HG03571 (cell line): ENCODE results near the gene EDN2.

Experiments
- ATAC-seq: cut with Tn5 transposase; IDR thresholded peaks from one replicate; pipeline ENCODE4 v1.9.1; 2021; ENCODE audit not compliant: unreplicated experiment

Gene EDN2

DNA sequence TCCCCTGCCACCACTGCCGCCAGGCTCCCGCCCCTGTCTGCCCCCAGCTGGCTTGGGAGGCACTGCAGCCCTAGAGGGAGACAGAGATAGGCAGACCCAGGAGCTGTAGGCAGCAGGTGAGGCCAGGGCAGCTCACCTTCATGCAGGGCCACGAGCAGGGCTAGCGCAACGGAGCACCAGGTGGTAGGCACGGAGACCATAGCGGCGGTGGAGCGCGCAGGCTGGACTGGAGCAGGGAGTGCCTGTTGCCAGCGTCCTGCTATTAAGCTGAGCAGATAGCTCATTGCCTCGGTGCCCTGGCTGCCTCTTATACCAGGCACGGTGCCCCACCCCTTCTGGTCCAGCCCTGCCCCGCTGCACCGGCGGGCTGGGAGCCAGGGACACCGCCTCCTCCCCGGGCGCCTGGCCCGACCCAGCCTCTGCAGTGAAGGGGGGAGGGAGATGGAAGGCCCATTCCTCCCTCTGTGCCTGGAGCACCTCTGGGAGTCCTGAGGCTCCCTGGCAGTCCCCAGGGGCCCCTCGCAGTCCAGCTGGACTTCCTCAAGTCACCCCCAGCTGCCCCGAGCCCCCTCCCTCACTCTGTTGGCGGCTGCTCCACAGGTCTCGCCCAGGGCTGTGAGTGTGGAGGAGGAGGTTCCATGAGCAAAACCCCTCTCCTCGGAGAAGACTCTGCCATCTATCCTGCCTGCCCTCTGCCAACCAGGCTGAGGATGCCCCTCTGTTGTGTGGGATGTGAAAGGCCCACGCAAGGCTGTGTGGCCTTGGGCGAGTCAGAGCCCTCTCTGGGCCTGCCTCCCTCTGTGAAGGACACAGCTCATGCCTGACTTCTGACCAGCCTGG, at the start of gene EDN2:
TSS of gene EDN2 (minus strand) at position 282 of the 840 bp plus-strand sequence. CDS start at position 200, 82 bp downstream.
- no peak for ATAC-seq

DNA sequence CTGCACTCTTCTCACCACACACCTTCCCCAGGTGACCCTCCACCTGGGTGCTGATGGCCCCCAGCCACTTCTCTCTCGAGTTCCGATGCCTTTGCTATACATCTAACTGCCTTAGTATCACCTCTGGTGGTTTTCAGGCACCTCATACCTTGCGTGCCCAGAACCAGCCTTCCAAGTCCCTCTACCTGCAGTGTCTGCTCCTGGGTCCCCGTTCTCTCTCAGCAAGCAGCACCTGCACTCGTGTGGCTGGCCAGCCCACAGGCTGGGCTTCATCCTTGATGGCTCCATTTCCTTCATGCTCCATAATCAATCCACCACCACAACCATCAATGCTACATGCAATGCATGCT, 49.2 kb upstream of the EDN2 start:
- ATAC-seq = no peak

DNA sequence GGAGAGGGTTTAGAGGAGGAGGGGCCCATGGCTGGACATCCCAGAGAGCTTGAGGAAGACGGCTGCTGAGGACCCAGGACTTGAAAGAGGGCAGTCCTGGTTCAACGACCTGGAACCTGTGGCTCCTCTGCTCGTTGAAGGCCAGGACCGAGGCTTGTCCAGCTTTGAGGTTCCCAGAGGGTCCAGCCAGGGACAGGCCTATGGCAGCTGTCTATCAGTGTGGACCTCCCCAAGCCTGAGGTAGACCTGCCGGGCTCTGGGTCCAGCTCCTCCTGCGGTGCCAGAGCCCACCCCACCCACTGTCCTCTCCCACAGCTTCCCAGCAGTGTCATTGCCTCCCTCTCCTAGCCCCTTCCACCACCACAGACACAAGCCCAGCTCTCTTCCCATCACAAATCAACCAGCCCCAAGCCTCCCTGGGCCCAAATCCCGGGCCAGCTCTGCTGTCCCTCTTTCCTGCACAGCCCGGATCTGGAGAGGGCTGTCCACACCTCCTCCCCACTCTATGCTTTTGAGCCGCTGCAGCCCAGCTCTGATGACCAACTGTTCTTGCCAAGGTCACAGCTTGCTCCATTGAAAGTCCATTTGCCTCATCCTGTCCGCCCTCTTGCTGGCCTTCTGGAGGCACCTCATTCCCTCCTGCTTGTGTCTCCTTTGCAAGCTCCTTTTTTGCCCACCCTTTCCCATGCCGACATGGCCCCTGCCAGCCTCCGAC, 48.7 kb upstream of the EDN2 start:
- no peak for ATAC-seq

DNA sequence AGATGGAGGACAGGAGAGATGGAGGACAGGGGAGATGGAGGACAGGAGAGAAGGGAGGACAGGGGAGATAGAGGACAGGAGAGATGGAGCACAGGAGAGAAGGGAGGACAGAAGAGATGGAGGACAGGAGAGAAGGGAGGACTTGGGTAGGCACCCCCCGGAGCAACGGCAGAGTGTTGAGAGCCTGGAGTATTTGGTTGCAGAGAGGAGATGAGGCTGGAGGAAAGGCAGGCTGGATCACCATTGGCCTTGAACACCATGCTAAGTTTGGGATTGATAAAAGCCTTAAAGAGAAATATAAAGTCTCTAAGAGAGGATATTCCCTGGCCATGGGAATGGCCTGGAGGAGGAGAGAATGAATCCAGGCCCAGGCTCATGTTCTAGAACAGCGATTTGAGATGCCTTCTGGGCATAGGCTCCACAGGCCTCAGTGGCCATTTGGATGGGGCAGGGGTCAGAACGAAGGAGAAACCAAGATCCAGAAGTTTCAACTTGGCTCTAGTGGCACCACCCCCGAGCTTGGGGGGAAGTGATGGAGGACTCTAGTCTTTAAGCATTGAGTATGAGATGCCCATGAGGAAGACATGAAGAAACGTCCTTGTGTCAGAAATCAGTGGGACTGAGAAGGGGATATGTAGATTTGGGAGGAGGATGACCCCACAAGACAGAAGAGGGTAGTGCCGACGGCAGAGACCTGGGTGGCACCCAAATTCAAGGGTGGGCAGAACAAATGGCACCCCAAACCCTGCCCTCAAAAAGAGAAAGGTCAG, 47.9 kb upstream of the EDN2 start:
- ATAC-seq = no peak

DNA sequence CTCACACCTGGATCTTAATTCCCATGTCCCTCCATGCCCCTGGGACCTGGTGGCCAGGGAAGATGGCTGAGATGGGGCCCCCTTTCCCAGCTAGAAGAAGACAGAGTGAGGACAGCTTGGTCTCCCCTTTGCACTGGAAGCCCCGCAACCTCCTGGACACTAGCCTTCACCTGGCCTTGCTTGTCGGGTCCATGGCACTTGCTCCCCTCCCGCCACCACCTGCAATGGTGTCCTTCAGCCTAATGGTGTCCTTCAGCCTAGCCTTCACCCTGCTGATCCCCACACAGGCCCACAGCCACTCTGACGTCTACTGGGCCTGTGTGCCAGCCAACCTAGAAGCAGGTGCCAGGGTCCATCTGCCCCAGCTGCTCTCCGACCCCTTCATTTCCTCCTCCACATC, 45.9 kb upstream of the EDN2 start:
- ATAC-seq = no peak

DNA sequence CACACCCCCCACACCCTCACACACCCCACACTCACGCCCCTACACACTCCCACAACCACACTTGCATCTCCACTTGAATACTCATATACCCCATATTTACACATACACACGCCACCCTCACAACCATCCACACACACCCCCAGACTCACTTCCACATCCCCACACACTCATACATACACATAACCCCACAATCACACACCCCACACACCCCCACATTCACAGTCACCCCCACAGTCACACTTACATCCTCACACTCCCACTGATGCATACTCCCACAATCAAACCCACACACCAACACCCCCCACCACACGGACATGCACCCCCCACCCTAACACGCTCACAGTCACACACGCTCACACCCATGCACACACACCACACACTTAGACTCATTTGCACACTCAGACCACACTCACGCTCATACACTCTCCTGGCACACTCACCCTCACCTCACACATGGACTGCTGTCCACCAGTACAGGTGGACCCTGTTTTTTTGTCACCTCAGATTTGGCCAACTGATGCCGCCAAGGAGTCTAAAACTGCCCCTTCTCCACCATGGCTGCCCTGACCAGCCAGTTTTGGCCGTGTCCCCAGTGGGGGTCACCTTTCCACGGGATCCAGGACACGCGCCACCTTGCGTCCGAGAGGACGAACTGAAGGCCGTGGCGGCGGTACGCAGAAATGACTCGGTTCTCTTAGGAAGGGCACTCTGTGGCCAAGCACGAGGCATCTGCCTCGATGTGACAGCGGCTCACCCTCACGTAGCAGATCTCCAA, 45.3 kb upstream of the EDN2 start:
- ATAC-seq = no peak

DNA sequence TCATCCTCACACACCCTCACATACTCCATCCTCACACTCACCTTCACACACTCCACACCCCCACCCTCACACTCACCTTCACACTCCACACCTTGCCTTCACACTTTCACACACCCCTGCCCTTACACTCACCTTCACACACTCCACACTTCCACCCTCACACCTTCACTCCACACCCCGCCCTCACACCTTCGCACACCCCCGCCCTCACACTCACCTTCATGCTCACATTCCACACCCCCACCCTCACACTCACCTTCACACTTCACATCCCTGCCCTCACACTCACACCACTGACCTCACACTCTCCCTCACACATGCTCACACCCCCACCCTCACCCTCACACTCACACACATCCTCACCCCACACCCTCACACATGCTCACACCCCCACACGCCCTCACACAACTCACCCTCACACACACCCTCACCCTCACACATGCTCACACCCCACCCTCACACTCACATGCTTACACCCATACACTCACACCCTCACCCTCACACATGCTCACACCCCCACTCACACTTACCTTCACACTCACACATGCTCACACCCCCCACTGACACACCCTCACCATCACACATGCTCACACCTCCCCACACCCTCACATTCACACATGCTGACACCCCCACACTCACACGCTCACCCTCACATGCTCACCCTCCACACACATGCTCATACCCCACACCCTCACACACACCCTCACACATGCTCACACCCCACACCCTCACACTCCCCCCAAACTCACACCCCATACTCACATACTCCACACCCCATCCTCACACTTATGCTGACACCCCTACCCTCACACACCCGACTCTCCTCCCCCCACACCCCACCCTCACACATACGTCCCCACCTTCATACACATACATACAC, 44.5 kb upstream of the EDN2 start:
- no peak for ATAC-seq

DNA sequence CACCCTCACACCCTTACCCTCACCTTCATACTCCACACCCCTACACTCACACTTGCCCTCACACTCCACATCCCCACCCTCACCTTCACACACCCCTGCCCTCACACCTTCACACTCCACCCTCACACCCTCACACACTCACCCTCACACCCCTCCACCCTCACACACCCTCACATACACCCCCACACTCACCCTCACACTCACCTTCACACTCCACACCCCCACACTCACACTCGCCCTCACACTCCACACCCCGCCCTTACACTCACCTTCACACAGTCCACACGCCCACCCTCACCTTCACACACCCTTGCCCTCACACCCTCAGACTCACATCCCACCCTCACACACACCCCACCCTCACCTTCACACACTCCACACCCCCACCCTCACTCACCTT, 43.6 kb upstream of the EDN2 start:
- ATAC-seq = no peak

DNA sequence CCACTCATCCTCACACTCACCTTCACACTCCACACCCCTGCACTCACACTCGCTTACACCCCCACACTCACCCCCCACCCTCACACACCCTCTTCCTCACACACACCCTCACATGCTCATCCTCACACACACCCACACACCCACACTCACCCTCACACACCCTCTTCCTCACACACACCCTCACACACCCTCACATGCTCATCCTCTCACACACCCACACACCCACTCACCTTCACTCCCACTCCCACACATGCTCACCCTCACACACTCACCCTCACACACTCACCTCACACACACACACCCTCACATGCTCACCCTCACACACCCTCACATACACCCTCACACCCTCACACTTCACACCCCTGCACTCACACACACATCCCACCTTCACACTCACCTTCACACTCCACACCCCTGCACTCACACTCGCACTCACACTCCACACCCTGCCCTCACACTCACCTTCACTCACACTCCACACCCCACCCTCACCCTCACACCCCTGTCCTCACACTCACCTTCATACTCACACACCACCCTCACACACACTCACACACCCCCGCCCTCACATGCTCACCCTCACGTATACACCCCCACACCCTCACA, 42.6 kb upstream of the EDN2 start:
- ATAC-seq = no peak

DNA sequence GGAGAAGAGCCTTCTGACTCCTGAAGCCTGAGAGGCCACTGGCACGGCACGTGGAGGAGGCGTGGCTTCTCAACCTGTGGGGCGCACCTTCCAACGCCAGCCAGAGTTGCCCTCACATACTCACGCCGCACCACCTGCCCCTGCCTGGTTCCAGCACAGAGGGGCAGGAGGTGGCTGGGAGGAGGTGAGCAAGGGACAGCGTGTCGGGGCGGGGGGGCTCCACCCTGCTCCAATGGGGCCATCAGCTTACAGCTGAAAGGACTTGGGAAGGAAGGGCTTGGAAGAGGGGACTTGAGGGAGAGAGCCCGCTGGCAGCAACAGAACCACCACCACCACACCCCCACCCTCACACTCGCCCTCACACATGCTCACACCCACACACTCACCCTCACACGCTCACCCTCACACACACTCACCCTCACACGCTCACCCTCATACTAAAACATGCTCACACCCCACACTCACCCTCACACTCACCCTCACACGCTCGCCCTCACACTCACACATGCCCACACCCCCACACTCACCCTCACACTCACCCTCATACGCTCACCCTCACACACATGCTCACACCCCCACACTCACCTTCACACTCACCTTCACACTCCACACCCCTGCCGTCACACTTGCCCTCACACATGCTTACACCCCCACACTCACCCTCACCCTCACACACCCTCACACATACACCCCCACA, 41.6 kb upstream of the EDN2 start:
- ATAC-seq = no peak

DNA sequence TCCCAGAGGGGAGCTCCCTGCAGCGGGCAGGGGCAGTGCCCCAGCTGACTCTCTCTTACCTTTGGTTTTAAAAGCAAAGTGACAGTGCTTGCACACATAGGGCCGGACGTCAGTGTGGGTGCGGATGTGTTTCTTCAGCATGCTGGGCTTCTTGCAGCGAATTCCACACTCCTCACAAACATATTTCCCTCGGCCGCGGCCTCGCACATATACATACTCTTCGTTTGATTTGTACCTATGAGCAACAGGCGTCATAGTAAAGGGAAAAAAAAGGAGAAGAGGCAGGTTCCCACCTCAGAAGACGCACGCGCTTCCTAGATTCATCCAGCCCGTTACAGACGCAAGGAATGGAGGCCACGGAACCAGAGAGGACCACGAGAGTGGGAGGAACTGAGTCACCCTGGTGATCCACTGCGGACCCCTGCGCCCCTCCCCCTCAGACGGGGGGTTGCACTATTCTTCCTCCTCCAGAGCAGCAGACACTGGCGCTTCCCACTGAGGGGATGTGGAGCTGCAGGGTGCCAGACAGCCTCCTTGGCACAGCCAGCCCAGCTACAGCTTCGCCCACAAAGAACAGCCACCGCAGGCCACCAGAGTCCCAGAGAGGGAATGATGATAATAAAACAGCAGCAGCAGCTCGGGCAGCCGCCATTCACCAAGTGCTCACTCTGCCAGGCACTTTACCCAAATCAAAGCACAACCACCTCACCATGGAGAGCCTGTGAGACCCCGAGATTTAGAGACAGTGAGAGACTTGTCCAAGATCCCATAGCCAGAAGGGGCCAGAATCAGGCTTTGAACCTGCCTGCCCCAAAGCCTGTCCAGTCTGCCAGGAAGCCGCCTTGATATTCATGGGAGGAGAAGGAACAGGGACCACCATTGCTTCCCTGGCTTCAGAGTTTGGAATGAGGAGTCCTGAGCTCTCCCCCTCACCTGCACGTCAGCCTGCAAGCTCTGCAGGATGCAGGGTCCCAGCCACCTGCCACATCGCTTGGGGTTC, 40.5 kb upstream of the EDN2 start:
- ATAC-seq = no peak

DNA sequence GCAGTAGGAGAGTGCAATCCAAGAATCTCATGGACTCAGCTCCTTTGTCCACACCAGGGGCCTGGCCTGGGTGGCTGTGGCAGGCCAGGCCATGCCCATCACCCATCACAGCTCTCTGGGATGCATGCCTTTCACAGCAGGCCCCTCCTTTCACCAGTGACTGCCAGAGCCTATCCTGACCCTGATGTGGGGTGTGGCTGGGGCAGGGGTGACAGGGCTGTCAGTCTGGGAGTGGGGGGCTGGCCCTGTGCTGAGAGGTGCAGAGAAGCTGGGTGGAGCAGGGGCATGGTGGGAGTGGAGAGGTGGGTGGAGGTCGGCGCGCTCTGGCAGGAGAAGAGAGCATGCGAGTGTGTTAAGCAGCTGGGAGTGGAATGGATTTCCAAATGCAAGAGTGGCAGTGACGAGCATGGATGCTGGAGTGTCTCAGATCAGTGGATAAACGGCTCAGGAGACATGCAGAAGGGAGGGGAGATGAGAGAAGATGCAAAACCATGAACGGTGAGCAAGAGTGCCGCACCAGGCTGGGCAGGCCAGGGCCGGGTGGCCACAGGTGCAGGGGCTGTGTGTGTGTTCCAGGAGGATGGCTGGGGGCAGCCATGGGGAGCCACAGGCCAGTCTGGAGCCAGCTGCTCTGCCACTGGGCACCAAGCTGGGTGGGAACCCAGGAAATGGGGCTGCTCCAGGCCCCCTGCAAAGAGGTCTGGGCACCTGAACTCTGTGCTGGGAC, 39.6 kb upstream of the EDN2 start:
- no peak for ATAC-seq

DNA sequence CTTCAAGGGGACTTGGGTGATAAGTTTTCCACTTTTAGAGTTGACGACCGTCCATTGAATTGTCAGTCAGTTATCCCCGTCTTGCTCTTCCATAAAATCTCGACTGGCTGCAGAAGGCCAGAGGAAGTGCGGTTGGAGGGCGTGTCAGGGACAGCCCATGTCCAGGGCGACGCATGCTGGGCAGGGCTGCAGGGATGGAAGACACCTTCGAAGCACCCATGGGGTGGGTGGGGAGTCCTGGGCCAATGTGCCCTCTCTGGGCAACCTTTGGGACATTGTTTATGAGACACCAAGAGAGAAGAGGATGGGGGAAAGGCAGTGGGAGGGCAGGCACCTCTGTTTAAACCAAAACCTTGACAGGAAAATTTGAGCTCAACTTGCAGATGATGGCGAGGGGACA, 38.6 kb upstream of the EDN2 start:
- no peak for ATAC-seq

DNA sequence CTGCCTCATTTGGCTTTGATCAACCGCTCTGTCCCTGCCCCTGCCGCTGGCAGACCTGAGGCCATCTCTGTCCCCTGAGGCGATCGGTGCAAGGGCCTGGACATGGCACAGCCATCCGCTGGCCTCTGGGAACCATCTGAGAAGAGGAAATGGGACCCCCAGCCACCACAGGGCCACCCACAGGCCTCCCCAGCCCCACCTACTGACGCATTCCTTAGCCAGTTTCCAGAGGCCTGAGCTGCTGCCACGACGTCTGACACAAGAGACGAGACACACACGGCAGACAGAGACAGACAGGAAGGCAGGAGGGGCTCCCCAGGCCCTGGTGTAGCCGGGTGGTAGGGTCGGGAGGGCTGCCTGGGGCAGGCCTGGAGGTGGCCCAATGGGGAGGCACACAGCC, 37.3 kb upstream of the EDN2 start:
- ATAC-seq = no peak

DNA sequence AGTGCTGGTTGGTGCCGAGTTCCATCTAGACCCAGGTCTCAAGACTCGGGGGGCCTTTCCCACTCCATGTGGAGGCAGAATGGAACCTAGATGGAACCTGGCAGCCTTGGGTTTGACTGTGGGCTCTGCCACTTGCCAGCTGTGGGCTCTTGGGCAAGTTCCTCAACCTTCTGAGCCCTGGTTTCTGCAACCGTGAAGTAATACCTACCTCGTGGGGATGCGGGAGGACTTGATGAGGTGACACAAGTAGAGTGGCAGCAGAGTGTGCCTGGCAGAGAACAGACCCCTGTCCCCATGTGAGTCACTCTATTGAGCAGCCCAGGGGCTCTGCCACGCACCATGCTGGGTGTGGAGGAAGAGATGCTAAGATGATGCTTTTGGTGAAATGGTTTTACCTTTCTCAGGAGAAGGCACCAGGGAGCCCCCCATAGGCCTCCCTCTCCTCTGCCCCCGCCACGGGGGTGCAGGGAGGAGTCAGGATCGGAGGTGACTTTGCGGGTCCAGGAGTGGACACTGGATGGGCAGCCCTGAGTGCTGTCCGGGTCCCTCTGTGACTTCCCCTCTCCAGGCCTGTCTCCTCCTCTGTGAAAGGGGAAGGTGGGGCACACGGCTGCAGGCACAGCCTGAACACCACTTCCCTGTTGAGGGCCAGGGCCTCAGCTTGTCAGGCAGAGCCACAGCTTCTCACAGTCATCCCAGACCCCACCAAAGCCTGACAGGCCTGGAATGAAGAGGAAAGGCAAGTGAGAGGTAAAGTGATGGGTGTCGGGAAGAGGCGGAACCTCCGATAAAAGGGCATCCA, 36.7 kb upstream of the EDN2 start:
- ATAC-seq = no peak

DNA sequence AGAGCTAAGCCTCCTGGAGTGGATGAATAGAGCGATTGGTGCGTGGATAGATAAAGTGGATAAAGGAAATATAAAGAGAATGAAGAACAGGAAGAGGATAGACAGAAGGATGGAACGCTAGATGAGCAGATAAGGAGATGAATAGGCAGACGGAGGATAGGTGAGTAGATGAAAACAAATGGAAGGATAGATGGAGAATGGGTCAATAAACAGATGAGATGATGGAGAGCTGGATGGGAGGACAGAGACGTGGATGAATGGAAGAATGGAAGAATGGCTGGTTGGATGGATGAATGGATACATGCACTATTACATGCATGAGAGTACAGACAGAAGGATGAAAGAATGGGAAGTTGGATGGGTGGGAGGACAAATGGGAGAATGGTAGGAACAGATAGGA, 35.2 kb upstream of the EDN2 start:
- no peak for ATAC-seq
